Panc1 (cell line): Measurements from ENCODE around the gene CKAP2. TPM values are rescaled to one million over a fixed set of nuclear protein-coding genes. Genes with fewer than 3 reads are reported as not detected.
"Not testable (repeated sequence)": the region's sequence is repeated elsewhere in the genome, so short reads cannot be mapped to it uniquely, and the experiment has no call there.

ENCODE experiments used
- ATAC-seq: fragments of 200-7000 bp; cut with Tn5 transposase; 2 replicates; pipeline ENCODE4 v1.9.1; 2020; ENCODE audit warnings: mild to moderate bottlenecking, moderate library complexity
- BruUV-seq: library from RNA; stranded (reverse); fragments of 400-500 nt; replicated peaks from 2 replicates; lab custom pipeline; 2021; lab: Mats Ljungman, UMichigan
- CTCF ChIA-PET: fragments of 300-600 bp; sonication (Branson Sonifier 250); formaldehyde crosslinking; loops from one replicate; lab custom pipeline; 2022; ENCODE audit warnings: antibody characterized with exemption; lab: Charles Lee
- POLR2A ChIA-PET: fragments of 300-600 bp; sonication (Branson Sonifier 250); formaldehyde crosslinking; loops from one replicate; lab custom pipeline; 2022; ENCODE audit warnings: antibody characterized with exemption; lab: Charles Lee
- DNase-seq: peaks from one replicate; pipeline ENCODE4 v3.0.0-alpha.2; 2010; ENCODE audit warnings: low read depth, low spot score
- H3K27ac ChIP-seq: 2 replicates; pipeline ENCODE4 v1.5.1; 2011; ENCODE audit warnings: mild to moderate bottlenecking, low read length, inconsistent platforms
- H3K27me3 ChIP-seq: fragments of 200-500 bp; sonication (Bioruptor generic); 2 replicates; pipeline ENCODE4 v1.6.0; 2014; ENCODE audit warnings: low read length, inconsistent platforms; ENCODE audit not compliant: control insufficient read depth, insufficient read depth
- H3K36me3 ChIP-seq: fragments of 200-500 bp; sonication (Bioruptor generic); 2 replicates; pipeline ENCODE4 v1.5.1; 2014; ENCODE audit warnings: inconsistent platforms, mild to moderate bottlenecking, low read length, moderate library complexity; ENCODE audit not compliant: control insufficient read depth, insufficient read depth
- H3K4me1 ChIP-seq: 2 replicates; pipeline ENCODE4 v1.5.1; 2011; ENCODE audit warnings: inconsistent platforms, mild to moderate bottlenecking, low read length, moderate library complexity; ENCODE audit not compliant: control insufficient read depth, insufficient read depth
- H3K4me3 ChIP-seq, 2 experiments: 2 replicates each; pipeline ENCODE4 v1.5.1; 2011 to 2012; ENCODE audit warnings: low read depth in 2 of 2, low read length in 2 of 2, mild to moderate bottlenecking in 2 of 2, inconsistent platforms in 1 of 2, moderate library complexity in 1 of 2
- H3K9me3 ChIP-seq: fragments of 200-500 bp; sonication (Bioruptor generic); 2 replicates; pipeline ENCODE4 v1.5.1; 2014; ENCODE audit warnings: low read depth, mild to moderate bottlenecking, inconsistent platforms, low read length, moderate library complexity; ENCODE audit not compliant: control insufficient read depth, insufficient read depth
- in situ Hi-C: cut with HindIII; loops from 2 replicates; pipeline ENCODE4 v1.10.0; 2016; ENCODE audit warnings: low sequenced_read_pairs, low pct_unique_long_range_greater_than_20kb
- intact Hi-C: fragments of 100-400 bp; cut with micrococcal nuclease; formaldehyde crosslinking; loops from one replicate; pipeline ENCODE4 v1.10.0; 2022; ENCODE audit not compliant: unreplicated experiment
- total RNA-seq: library from RNA; stranded (reverse); gene quantifications from one replicate; pipeline ENCODE4 v1.2.1, GENCODE V29; 2021; ENCODE audit not compliant: unreplicated experiment

Gene CKAP2
- total RNA-seq, 1 experiment from 2014 or later = 51.1 TPM

DNA sequence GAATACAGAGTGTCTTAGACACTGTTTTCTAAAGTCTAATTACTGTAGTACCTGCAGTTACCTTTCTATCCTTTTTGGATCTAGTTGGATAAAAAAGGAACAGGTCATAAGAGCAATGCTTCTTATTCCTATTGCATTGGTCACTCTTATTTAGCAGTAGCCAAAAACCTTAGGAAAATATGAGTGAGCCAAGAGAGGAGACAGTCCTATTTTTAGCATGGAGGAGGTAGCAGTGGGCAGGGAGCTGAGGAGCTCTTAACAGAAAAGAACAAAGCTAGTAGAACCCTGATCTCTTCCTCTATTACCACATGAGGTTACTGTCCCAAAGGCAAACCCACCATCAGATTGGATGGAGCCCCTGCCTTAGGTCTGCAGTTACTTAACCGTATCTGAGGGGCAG lies 50.6 kb downstream of the CKAP2 start:
- ATAC-seq, H3K36me3 ChIP-seq, H3K27me3 ChIP-seq, in situ Hi-C loops, CTCF ChIA-PET, H3K9me3 ChIP-seq, H3K27ac ChIP-seq, POLR2A ChIA-PET, DNase-seq, H3K4me1 ChIP-seq, intact Hi-C loops, BruUV-seq, H3K4me3 ChIP-seq: not testable (repeated sequence)

DNA sequence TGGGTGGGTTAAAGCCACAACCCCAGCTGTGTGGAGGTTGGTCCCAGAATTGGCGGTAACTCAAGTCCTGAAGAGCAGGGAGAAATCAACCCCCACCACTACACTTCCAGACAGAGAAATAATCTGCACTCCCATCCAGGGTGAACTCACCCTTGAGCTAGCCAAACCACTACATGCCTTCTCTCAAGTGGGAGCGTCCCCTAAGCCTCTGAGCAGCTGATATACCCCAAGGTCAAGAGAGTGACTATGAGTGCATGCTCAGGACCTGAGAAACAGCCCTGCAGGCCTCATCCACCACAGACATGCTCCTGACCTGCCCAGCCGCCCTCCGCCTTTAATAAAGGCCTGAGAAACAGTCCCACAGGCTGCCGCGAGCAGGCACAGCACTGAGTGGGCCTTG lies 54.3 kb downstream of the CKAP2 start:
- intact Hi-C loops, ATAC-seq, H3K4me1 ChIP-seq, H3K4me3 ChIP-seq, H3K27ac ChIP-seq, DNase-seq, POLR2A ChIA-PET, H3K27me3 ChIP-seq, BruUV-seq, in situ Hi-C loops, CTCF ChIA-PET, H3K9me3 ChIP-seq, H3K36me3 ChIP-seq: not testable (repeated sequence)

DNA sequence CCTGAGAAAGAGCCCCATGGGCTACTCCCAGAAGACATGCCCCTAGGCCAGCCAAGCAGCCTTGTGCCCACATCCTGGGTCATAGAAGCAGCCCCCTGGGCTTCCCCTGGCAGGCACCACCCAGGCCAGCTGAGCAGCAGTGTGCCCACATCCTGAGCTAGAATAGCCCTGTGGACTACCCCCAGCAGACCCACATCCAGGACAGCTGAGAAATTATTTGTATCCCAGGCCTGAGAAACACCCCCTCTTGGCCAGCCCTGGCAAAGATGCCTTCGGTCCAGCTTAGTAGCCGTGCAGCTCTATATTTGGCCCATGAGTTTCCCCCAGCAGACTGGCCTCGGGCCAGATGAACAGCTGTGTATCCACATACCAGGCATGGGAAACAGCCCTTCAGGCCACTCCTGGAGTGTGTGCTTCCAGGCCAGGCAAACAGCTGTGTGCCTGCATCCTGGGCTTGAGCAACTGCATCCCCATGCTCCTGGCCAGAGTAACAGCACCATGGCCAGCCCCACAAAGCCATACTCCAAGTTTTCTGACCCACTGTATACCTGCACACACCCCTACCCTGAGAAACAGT lies 55.0 kb downstream of the CKAP2 start:
- H3K4me3 ChIP-seq, H3K4me1 ChIP-seq, H3K9me3 ChIP-seq, in situ Hi-C loops, DNase-seq, ATAC-seq, H3K36me3 ChIP-seq, H3K27me3 ChIP-seq, BruUV-seq, CTCF ChIA-PET, H3K27ac ChIP-seq, intact Hi-C loops, POLR2A ChIA-PET: not testable (repeated sequence)

DNA sequence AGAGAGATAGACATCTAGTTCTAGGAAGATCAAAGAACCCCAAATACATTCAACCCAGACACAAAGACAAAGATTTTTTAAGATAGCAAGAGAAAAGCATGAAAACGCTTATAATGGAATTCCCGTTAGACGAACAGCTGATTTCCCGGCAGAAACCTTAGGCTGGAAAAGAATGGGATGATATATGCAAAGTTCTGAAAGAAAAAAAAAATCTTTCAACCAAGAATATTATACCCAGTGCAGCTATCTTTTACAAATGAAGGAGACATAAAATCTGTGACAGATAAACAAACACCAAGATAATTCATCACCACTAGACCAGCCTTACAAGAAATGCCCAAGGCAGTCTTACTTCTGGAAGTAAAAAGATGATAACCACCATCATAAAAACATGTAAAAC lies 56.3 kb downstream of the CKAP2 start:
- DNase-seq, CTCF ChIA-PET, intact Hi-C loops: not testable (repeated sequence)

DNA sequence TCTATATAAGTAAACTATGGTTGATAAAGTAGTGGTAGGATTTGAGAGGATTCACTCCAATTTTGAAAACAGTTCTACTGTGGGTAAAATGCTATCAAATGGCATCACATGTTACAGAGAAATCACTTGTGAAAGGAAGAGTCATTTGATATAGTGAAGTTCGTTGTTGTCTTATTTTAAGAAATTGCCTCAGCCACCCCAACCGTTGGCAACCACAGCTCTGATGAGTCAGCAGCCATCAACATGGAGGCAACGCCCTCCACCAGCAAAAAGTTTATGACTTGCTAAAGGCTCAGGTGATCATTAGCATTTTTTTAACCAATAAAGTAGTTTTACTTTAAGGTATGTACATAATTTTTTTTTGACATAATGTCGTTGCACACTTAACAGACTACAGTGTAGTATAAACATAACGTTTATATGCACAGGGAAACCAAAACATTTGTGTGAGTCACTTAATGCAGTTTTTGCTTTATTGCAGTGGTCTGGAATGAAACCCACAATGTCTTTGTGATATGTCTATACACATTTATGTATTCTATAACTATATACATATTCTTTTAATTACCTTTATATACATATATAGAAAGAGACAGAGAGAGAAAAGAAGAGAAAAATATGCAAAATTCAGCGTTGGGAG lies 58.8 kb downstream of the CKAP2 start:
- CTCF ChIA-PET, H3K36me3 ChIP-seq, H3K9me3 ChIP-seq, in situ Hi-C loops, intact Hi-C loops, H3K4me3 ChIP-seq, H3K27me3 ChIP-seq, BruUV-seq, DNase-seq, POLR2A ChIA-PET, H3K4me1 ChIP-seq, ATAC-seq, H3K27ac ChIP-seq: not testable (repeated sequence)

More for the DNA sequence above, 56.3 kb downstream of the CKAP2 start:
- H3K4me1 ChIP-seq, H3K27ac ChIP-seq, H3K27me3 ChIP-seq, H3K4me3 ChIP-seq, BruUV-seq, POLR2A ChIA-PET, ATAC-seq, in situ Hi-C loops, H3K36me3 ChIP-seq, H3K9me3 ChIP-seq: not testable (repeated sequence)

DNA sequence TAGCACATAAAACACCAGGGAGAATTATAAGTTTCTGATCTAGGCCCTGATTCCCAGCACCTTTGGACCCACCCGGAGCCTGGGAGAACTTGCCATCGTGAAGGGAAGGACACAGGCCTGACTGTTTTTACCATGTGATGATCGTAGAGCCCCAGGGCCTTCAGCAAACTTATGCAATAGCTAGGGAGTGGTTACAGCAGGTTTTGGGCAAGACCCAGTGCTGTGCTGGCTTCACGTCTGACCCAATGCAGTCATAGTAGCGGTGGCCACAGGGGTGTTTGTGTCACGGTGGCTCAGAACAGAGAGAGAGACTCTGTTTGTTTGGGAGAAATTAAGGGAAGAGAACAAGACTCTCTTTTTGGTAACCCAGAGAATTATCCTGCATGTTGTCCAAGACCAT lies 68.0 kb downstream of the CKAP2 start:
- intact Hi-C loops, DNase-seq, POLR2A ChIA-PET, H3K9me3 ChIP-seq, BruUV-seq, H3K36me3 ChIP-seq, in situ Hi-C loops, H3K27me3 ChIP-seq, ATAC-seq, H3K4me3 ChIP-seq, CTCF ChIA-PET, H3K27ac ChIP-seq, H3K4me1 ChIP-seq: not testable (repeated sequence)
